GM10248 (cell line): ENCODE measurements around the gene BOLA2B.
"Not testable (repeated sequence)": the region's sequence is repeated elsewhere in the genome, so short reads cannot be mapped to it uniquely, and the experiment has no call there.

Experiments used
- CTCF ChIA-PET: fragments of 300-600 bp; sonication (Branson Sonifier 250); formaldehyde crosslinking; extraction: SDS; loops from one replicate; lab custom pipeline; 2021; ENCODE audit warnings: antibody characterized with exemption; lab: Yijun Ruan, JAX
- POLR2A ChIA-PET: fragments of 350-650 bp; sonication (Branson Sonifier 250); formaldehyde crosslinking; extraction: SDS; loops from one replicate; lab custom pipeline; 2020; ENCODE audit warnings: antibody characterized with exemption; lab: Yijun Ruan, JAX
- DNase-seq: peaks from one replicate; pipeline ENCODE4 v3.0.0; 2012; ENCODE audit errors: extremely low spot score

BOLA2B gene

DNA sequence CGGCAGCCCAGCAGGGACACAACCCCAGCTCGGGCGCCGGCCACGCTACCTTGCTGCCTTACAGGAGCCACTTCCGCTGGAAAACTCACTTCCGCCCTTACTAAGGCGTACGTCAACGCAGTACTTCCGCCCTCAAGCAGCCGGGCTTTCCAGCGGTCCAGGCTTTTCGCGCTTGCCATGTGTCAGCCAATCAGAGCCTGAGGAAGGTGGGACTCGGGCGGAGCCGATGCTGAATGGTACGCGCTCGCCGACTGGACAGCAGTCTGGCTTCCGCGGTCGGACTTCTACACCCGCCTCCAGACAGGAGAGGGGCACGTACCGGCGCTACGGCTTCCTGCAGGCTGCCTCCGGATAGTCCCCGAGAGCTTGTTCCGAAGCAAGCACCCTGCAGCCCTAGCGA is at the start of gene BOLA2B, which contains the start of gene SLX1A:
Gene BOLA2B, minus strand, starts transcription at position 52 of the 400 bp plus-strand sequence. CDS start 71 bp downstream, outside the sequence.
Gene SLX1A, plus strand, starts transcription at position 261 of the 400 bp plus-strand sequence. CDS start 210 bp downstream, outside the sequence.
- POLR2A ChIA-PET, DNase-seq, CTCF ChIA-PET: not testable (repeated sequence)

DNA sequence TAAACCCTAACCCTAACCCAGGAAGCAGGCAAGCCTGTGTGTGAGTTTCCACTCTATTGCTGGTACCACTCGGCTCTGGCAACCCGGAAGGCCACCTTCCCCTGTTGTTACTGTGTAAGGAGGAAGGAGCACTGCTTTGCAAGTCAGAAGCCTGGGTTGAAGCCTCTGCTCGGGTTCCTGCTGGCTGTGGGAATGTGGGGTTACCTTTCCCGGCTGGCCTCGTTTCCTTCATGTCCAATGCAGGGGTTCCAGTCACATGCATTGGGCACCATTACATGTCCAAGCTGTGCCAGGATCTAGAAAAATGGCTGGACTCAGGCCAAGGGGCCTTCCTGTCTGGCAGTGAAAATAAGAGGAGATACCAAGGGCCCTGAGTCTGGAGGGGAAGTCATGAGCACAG is 23.6 kb upstream of the BOLA2B start:
- POLR2A ChIA-PET, DNase-seq, CTCF ChIA-PET: not testable (repeated sequence)

DNA sequence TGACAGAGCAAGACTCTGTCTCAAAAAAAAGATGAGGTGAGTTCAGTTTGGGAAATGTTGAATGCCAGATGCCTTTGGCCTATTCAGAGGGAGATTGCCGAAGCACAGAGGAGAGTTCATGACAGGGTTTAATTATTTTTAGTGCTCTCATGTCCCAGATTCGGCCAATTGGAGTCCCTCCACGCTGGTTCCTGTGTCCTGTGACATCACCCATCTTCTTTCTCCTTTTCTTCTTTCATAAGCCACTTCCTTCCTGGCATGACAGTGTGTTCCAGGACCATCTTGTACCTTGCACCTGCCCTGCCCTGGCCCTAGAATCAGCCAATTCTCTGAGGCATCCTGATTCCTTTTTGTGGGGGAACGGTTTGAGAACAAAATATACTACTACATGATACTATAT is 17.9 kb upstream of the BOLA2B start:
- CTCF ChIA-PET, POLR2A ChIA-PET, DNase-seq: not testable (repeated sequence)

DNA sequence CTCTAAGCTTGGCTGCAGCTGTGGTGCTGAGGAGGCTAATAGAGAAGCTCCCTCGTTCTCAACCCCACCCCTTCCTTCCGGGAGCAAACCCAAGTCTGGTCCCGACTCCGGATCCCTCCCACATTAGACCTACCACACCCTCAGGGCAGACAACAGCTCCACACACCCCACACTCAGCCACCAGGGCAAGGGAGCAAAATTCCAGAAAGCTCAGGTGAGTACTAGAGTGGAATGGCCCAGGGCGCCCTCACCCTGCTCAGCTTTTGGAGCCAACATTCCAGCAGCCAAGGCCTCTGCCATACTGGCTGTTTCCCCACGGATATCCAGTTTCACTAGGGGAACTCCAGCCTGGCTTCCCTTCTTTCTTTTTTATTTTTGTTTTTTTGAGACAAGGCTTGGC is 15.6 kb upstream of the BOLA2B start:
- DNase-seq, CTCF ChIA-PET, POLR2A ChIA-PET: not testable (repeated sequence)

DNA sequence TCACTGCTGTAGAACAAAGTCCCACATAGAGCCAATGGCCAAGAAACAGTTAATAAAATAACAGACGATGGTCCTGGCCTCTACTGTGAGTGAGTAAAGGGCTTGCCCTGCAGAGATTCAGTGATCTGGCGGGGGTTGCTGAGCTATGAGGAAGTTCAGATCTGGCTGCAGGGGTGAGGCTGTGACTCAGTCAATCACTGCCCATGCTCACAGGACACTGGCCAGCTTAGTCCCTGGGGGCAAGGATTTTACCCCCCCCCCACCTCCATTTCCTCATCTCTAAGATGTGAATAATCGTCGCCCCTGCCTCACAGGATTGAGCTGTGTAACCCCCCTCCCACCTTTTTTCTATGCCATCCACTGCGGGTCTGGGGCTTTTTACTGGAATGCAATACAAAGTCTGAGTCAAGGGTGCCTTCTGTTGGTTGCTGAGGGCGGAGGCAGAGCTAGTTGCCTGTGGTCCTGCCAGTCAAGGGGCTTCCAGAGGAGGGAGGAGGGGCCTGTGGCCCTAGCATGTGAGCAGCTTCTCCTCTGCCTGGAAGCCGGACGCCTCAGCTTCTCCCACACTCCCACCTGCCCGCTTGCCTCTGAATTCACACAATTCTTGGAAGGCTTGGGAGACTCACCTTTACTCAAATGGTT is 13.7 kb upstream of the BOLA2B start:
- DNase-seq, CTCF ChIA-PET, POLR2A ChIA-PET: not testable (repeated sequence)

DNA sequence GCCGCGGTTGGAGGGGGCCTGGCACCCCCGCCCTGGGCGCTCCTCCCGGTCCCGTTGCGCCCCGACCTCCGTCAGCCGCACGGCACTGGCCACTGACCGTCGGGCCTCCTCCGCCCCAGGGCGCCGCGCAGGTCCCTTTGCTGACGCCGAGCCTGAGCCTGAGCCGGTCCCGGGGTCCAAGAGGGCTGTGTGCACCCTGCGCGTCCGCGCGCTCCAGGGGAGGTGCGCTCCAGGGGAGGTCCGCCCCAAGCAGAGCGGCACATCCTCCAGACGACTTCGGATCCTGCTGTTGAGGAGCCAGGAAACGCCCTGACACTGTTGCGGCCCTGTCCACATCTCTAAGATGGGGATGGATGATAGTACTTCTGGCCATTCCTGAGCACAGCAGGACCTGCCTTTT is 12.8 kb upstream of the BOLA2B start:
- DNase-seq, CTCF ChIA-PET, POLR2A ChIA-PET: not testable (repeated sequence)

DNA sequence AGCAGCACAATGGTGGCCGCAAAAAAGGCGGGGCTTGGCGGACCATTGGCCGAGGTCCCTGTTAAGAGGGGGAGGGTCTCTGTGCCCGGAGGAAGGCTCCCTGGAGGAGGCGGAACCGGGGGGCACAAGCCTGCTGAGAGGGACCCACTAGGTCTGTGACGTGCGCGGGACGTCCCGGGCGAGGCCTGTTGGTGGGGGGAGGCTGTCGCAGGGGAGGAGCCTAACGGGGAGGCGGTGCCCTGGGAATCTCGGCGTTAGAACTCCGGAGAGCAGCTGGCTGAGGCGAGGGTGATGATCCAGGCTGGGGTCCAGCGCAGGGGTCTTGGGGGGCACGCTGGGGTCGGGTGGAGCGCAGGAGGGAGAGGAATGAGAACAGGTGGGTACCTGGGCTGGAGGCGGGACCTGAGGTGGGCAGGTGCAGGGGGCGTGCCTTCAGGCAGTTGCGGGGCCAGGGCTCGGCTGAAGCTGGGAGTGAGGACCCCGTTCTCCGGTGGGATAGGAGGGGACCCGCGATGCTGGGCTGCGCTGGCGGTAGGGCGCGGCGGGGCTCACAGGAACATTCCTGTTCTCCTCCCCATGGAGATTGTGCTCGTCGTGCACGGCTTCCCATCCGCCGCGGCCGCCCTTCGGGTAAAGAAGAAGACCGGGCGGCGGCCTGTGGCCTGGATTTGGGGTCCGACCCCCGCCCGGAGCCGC is 12.2 kb upstream of the BOLA2B start:
- CTCF ChIA-PET, DNase-seq, POLR2A ChIA-PET: not testable (repeated sequence)

DNA sequence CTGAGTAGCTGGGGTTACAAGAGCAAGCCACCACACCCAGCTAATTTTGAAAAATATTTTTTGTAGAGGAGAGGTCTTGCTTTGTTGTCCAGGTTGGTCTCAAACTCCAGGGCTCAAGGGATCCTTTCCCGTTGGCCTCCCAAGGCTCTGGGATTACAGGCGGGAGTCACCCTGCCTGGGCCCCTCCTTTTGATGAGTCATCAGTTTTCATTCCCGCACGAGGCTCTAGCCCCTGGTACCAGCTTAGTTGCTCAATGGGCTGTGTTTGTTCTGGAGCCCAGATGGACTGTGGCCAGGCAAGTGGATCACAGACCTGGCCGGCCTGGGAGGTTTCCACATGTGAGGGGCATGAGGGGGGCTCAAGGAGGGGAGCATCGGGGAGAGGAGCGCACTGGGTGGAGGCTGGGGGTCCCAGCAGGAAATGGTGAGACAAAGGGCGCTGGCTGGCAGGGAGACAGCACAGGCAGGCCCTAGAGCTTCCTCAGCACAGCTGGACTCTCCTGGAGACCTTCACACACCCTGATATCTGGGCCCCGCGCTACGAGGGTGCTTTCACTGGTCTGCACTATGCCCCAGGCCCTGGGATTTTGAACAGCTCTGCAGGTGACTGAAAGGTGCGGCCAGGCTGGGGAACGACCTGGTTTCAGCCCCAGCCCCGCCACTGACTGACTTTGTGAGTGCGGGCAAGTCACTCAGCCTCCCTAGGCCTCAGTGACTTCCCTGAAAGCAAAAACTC is 6.3 kb upstream of the BOLA2B start:
- DNase-seq, CTCF ChIA-PET, POLR2A ChIA-PET: not testable (repeated sequence)

DNA sequence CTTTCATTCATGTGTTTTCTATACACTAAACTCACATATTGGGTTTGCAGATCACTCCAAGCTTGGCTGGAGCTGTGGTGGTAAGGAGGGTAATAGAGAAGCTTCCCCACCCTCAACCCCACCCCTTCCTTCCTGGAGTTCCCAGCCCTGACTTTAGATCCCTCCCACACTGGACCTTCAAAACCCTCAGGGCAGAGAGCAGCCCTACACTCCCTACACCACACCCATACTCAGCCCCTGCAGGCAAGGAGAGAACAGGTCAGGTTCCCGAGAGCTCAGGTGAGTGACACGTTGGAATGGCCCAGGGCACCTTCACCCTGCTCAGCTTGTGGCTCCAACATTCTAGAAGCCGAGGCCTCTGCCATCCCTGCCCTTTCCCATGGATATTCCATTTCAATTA is 5.6 kb upstream of the BOLA2B start, which contains the start of gene SULT1A3:
Gene SULT1A3, plus strand, starts transcription at position 207 of the 400 bp plus-strand sequence. CDS start 1,474 bp downstream, outside the sequence.
- DNase-seq, POLR2A ChIA-PET, CTCF ChIA-PET: not testable (repeated sequence)

DNA sequence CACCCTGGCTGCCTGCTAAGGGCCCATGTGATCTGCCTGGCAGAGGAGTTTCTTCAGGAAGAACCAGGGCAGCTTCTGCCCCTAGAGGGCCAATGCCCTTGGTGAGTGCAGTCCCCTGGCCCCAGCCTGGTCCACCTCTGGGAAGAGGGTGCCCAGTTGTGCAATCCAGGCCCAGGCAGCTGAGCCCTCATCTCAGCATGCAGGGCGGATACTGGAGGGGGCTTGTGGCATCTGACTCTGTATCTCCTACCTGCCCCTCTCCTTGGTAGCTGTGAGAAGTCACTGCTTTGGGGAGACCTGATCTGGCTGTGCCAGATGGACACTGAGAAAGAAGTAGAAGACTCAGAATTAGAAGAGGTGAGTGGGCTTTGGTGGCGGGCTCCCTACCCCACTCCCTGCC is 3.5 kb upstream of the BOLA2B start:
- DNase-seq, CTCF ChIA-PET, POLR2A ChIA-PET: not testable (repeated sequence)

DNA sequence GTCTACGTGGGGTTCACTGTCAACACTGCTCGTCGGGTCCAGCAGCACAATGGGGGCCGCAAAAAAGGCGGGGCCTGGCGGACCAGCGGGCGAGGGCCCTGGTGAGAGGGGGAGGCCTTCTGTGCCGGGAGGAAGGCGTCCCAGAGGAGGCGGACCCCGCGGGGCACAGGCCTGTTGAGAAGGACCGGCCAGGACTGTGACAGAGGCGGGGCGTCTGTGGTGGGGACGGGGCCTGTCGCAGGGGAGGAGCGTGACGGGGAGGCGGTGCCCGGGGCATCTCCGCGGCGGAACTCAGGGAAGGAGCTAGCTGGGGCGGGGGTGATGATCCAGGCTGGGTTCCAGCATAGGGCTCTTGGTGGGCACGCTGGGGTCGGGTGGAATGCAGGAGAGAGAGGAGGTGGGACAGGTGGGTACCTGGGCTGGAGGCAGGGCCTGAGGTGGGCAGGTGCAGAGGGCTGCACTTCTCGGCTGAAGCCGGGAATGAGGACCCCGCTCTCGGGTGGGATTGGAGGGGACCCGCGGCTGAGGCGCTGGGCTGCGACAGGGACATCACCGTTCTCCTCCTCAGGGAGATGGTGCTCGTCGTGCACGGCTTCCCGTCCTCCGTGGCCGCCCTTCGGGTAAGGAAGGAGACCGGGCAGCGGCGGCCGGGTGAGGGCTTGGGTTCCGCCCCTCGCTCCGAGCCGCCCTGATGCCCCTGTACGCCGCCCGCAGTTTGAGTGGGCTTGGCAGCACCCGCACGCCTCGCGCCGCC is 883 bp upstream of the BOLA2B start:
- CTCF ChIA-PET, POLR2A ChIA-PET, DNase-seq: not testable (repeated sequence)

DNA sequence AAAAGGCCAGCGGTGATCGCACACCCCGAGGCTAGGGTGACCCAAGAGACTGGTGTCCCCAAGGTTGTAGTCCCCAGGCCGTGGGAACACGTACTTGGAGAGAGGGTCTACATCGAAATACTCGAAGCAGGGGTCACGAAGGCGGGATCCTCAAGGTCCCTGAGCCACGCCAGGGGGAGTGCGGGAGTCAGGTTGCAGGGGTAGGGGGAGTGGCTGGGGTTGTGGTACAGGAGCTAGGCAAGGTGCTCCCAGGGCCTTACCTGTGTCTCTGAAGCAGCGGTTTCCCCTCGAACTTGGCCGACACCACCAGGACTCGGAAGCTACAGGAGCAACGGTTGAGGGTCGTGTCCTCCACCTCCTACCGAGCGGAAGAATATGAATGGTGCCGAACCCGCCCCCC is 368 bp downstream of the BOLA2B start:
- CTCF ChIA-PET, DNase-seq, POLR2A ChIA-PET: not testable (repeated sequence)

DNA sequence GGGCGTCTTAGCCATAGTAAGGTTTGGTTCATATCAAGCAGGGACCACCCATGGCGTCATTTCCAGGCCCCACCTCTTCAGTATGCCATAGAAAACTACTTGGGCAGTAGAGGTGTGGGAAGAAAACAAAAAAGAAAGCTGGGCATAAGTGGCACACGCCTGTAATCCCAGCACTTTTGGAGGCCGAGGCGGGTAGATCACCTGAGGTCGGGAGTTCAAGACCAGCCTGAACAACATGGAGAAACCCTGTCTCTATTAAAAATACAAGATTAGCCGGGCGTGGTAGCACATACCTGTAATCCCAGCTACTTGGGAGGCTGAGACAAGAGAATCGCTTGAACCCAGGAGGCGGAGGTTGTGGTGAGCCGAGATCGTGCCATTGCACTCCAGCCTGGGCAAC is 2.3 kb downstream of the BOLA2B start:
- DNase-seq, POLR2A ChIA-PET, CTCF ChIA-PET: not testable (repeated sequence)
